Activated T-helper 1 cell treated with anti-CD3 and anti-CD28 coated beads, Interleukin-12 subunit alpha, Interleukin-12 subunit beta, Interleukin-2, Interleukin-4 antibody, amounts not matched to agents 30 ng/mL and 10 ng/mL and 1 ng/mL, durations not matched to agents 14 hours and 24 hours and 36 hours (primary cell): ENCODE data around the gene TBC1D23. TPM values are rescaled to one million over a fixed set of nuclear protein-coding genes. Genes with fewer than 3 reads are reported as not detected.
"Not testable (repeated sequence)": the region's sequence is repeated elsewhere in the genome, so short reads cannot be mapped to it uniquely, and the experiment has no call there.

ENCODE experiments used
- DNase-seq: peaks from one replicate; pipeline ENCODE4 v3.0.0; 2021; ENCODE audit warnings: low spot score
- H3K27ac Mint-ChIP-seq: one replicate; pipeline ENCODE4 v1.8.0; 2021; ENCODE audit warnings: mild to moderate bottlenecking, mixed read lengths
- H3K27me3 Mint-ChIP-seq: one replicate; pipeline ENCODE4 v1.8.0; 2022; ENCODE audit warnings: mild to moderate bottlenecking, moderate library complexity, mixed read lengths; ENCODE audit not compliant: insufficient read depth
- H3K36me3 Mint-ChIP-seq: one replicate; pipeline ENCODE4 v1.8.0; 2021; ENCODE audit warnings: low read depth, mixed read lengths
- H3K4me1 Mint-ChIP-seq: one replicate; pipeline ENCODE4 v1.8.0; 2021; ENCODE audit warnings: low read depth, mixed read lengths
- H3K4me3 Mint-ChIP-seq: one replicate; pipeline ENCODE4 v1.8.0; 2021; ENCODE audit warnings: mild to moderate bottlenecking, moderate library complexity, mixed read lengths
- H3K9me3 Mint-ChIP-seq: one replicate; pipeline ENCODE4 v1.8.0; 2021; ENCODE audit warnings: mixed read lengths
- intact Hi-C: fragments of 100-400 bp; cut with micrococcal nuclease; formaldehyde crosslinking; loops from one replicate; pipeline ENCODE4 v1.15.1; 2024
- total RNA-seq: library from RNA; stranded (reverse); gene quantifications from 2 replicates; pipeline ENCODE4 v1.2.3, GENCODE V29; 2022

The TBC1D23 gene
- total RNA-seq = 18.3 and 19.0 TPM in 2 replicates

GRCh38 chr3:100260685-100261484, at the start of gene TBC1D23:
TSS of gene TBC1D23 (plus strand) at chr3:100260992. CDS start at chr3:100261019, 27 bp downstream.
- peaks cover 2% of the 10 kb centered on the region for H3K36me3 Mint-ChIP-seq
- H3K27me3 Mint-ChIP-seq = no peaks in the 10 kb centered on the region
- H3K27ac Mint-ChIP-seq = peak within 1 kb of the TSS; percentile 97
- DNase-seq = peak; percentile 97
- H3K9me3 Mint-ChIP-seq = no peaks in the 10 kb centered on the region
- peak within 1 kb of the TSS; percentile 92 for H3K4me3 Mint-ChIP-seq
- intact Hi-C loops = loop anchor here (1.0 to 10.0 kb wide), 9 partner anchors 50 to 1738 kb away; partner anchors contain the start of genes CLDND1, CMSS1, LNP1 and NIT2
- H3K4me1 Mint-ChIP-seq = peaks cover 38% of the 10 kb centered on the region

GRCh38 chr3:100213891-100214573, 46.8 kb upstream of the TBC1D23 start:
- intact Hi-C loops = no loop called here
- DNase-seq = no peak
- peaks cover 7% of the 10 kb centered on the region for H3K9me3 Mint-ChIP-seq
- peaks cover 8% of the 10 kb centered on the region for H3K36me3 Mint-ChIP-seq
- no peak overlapping the region for H3K4me3 Mint-ChIP-seq
- H3K4me1 Mint-ChIP-seq = peaks cover 22% of the 10 kb centered on the region
- no peak overlapping the region for H3K27ac Mint-ChIP-seq
- peaks cover 22% of the 10 kb centered on the region for H3K27me3 Mint-ChIP-seq

GRCh38 chr3:100214574-100214964, 46.2 kb upstream of the TBC1D23 start:
- H3K9me3 Mint-ChIP-seq = peaks cover 12% of the 10 kb centered on the region
- intact Hi-C loops = no loop called here
- H3K4me3 Mint-ChIP-seq = no peak overlapping the region
- H3K27ac Mint-ChIP-seq = no peak overlapping the region
- peaks cover 11% of the 10 kb centered on the region for H3K36me3 Mint-ChIP-seq
- peaks cover 26% of the 10 kb centered on the region for H3K27me3 Mint-ChIP-seq
- peaks cover 20% of the 10 kb centered on the region for H3K4me1 Mint-ChIP-seq
- DNase-seq = no peak

GRCh38 chr3:100216713-100217112, 44.1 kb upstream of the TBC1D23 start:
- Mint-ChIP-seq H3K36me3 (peaks cover 8% of the 10 kb centered on the region), H3K27ac (no peak overlapping the region), H3K4me1 (peaks cover 6% of the 10 kb centered on the region), H3K27me3 (peaks cover 26% of the 10 kb centered on the region), H3K9me3 (peaks cover 16% of the 10 kb centered on the region), H3K4me3 (no peak overlapping the region)
- intact Hi-C loops = no loop called here
- no peak for DNase-seq

GRCh38 chr3:100221159-100221558, 39.6 kb upstream of the TBC1D23 start:
- DNase-seq = no peak
- intact Hi-C loops = no loop called here
- peaks cover 6% of the 10 kb centered on the region for H3K4me1 Mint-ChIP-seq
- no peak overlapping the region for H3K4me3 Mint-ChIP-seq
- H3K27ac Mint-ChIP-seq = no peak overlapping the region
- H3K36me3 Mint-ChIP-seq = peaks cover 5% of the 10 kb centered on the region
- H3K27me3 Mint-ChIP-seq = peaks cover 22% of the 10 kb centered on the region
- H3K9me3 Mint-ChIP-seq = peaks cover 16% of the 10 kb centered on the region

- intact Hi-C loops = no loop called here
- peaks cover 5% of the 10 kb centered on the region for H3K9me3 Mint-ChIP-seq
- H3K27ac Mint-ChIP-seq = no peak overlapping the region
- no peaks in the 10 kb centered on the region for H3K36me3 Mint-ChIP-seq
- H3K4me1 Mint-ChIP-seq = peaks cover 11% of the 10 kb centered on the region
- H3K27me3 Mint-ChIP-seq = peaks cover 4% of the 10 kb centered on the region
- no peak overlapping the region for H3K4me3 Mint-ChIP-seq
- no peak for DNase-seq
Measured at GRCh38 chr3:100225193-100225592, 35.6 kb upstream of the TBC1D23 start.

- H3K4me1 Mint-ChIP-seq = peaks cover 9% of the 10 kb centered on the region
- H3K9me3 Mint-ChIP-seq = peaks cover 1% of the 10 kb centered on the region
- no peak overlapping the region for H3K4me3 Mint-ChIP-seq
- no peak for DNase-seq
- intact Hi-C loops = no loop called here
- peaks cover 4% of the 10 kb centered on the region for H3K27me3 Mint-ChIP-seq
- H3K27ac Mint-ChIP-seq = no peak overlapping the region
- H3K36me3 Mint-ChIP-seq = no peaks in the 10 kb centered on the region
Measured at GRCh38 chr3:100225883-100226282, 34.9 kb upstream of the TBC1D23 start.

- no peaks in the 10 kb centered on the region for H3K9me3 Mint-ChIP-seq
- no peaks in the 10 kb centered on the region for H3K36me3 Mint-ChIP-seq
- H3K27me3 Mint-ChIP-seq = peaks cover 4% of the 10 kb centered on the region
- no peak overlapping the region for H3K27ac Mint-ChIP-seq
- H3K4me1 Mint-ChIP-seq = peaks cover 5% of the 10 kb centered on the region
- intact Hi-C loops = no loop called here
- no peak for DNase-seq
- no peak overlapping the region for H3K4me3 Mint-ChIP-seq
Measured at GRCh38 chr3:100226712-100227429, 33.9 kb upstream of the TBC1D23 start.

GRCh38 chr3:100227511-100227921, 33.3 kb upstream of the TBC1D23 start:
- no peaks in the 10 kb centered on the region for H3K9me3 Mint-ChIP-seq
- intact Hi-C loops = no loop called here
- H3K4me3 Mint-ChIP-seq = no peak overlapping the region
- H3K27me3 Mint-ChIP-seq = peaks cover 6% of the 10 kb centered on the region
- H3K36me3 Mint-ChIP-seq = no peaks in the 10 kb centered on the region
- no peak overlapping the region for H3K27ac Mint-ChIP-seq
- no peak for DNase-seq
- peaks cover 5% of the 10 kb centered on the region for H3K4me1 Mint-ChIP-seq

GRCh38 chr3:100228247-100228646, 32.5 kb upstream of the TBC1D23 start:
- DNase-seq = no peak

GRCh38 chr3:100229188-100229587, 31.6 kb upstream of the TBC1D23 start:
- H3K9me3 Mint-ChIP-seq, H3K36me3 Mint-ChIP-seq, H3K27me3 Mint-ChIP-seq, H3K4me3 Mint-ChIP-seq, DNase-seq, intact Hi-C loops, H3K27ac Mint-ChIP-seq, H3K4me1 Mint-ChIP-seq: not testable (repeated sequence)

More at GRCh38 chr3:100228247-100228646, 32.5 kb upstream of the TBC1D23 start:
- H3K27ac Mint-ChIP-seq = no peak overlapping the region
- H3K27me3 Mint-ChIP-seq = peaks cover 5% of the 10 kb centered on the region
- H3K4me1 Mint-ChIP-seq = peaks cover 5% of the 10 kb centered on the region
- no peaks in the 10 kb centered on the region for H3K36me3 Mint-ChIP-seq
- intact Hi-C loops = no loop called here
- H3K4me3 Mint-ChIP-seq = no peak overlapping the region
- H3K9me3 Mint-ChIP-seq = no peaks in the 10 kb centered on the region

GRCh38 chr3:100230710-100231109, 30.1 kb upstream of the TBC1D23 start:
- H3K9me3 Mint-ChIP-seq = no peaks in the 10 kb centered on the region
- H3K4me3 Mint-ChIP-seq = no peak overlapping the region
- intact Hi-C loops = no loop called here
- DNase-seq = no peak
- H3K4me1 Mint-ChIP-seq = peaks cover 5% of the 10 kb centered on the region
- H3K27me3 Mint-ChIP-seq = peaks cover 16% of the 10 kb centered on the region
- no peak overlapping the region for H3K27ac Mint-ChIP-seq
- no peaks in the 10 kb centered on the region for H3K36me3 Mint-ChIP-seq

GRCh38 chr3:100231668-100232067, 29.1 kb upstream of the TBC1D23 start:
- H3K4me1 Mint-ChIP-seq = peaks cover 5% of the 10 kb centered on the region
- H3K36me3 Mint-ChIP-seq = no peaks in the 10 kb centered on the region
- H3K9me3 Mint-ChIP-seq = no peaks in the 10 kb centered on the region
- no peak overlapping the region for H3K4me3 Mint-ChIP-seq
- intact Hi-C loops = no loop called here
- no peak for DNase-seq
- no peak overlapping the region for H3K27ac Mint-ChIP-seq
- H3K27me3 Mint-ChIP-seq = peaks cover 16% of the 10 kb centered on the region
